Measurements from ENCODE around the gene TMCO6. TPM values are rescaled to one million over a fixed set of nuclear protein-coding genes. Genes with fewer than 3 reads are reported as not detected.
A peak's percentile ranks its signal among the peaks of the same experiment; 100 is the strongest.
"Not testable (repeated sequence)": the region's sequence is repeated elsewhere in the genome, so short reads cannot be mapped to it uniquely, and the experiment has no call there.

TMCO6 gene
- total RNA-seq (2014; rRNA removed; shearing (Covaris generic)) = 10.0 and 11.3 TPM in 2 replicates
- polyA plus RNA-seq (2015; cell fraction: cytosol; rRNA removed) = 33.8 and 125 TPM in 2 replicates
- 222 and 283 TPM in 2 replicates for polyA plus RNA-seq (2015; cell fraction: nucleus; rRNA removed)

GRCh38 chr5:140639148-140639981 lies at the start of gene TMCO6:
Gene TMCO6, plus strand, starts transcription at chr5:140639451. Its CDS starts 77 bp downstream, at chr5:140639528.
- DNase-seq (ENCODE audit: low read depth, low spot score) = peak; percentile 95
- in situ Hi-C loops (cut with HindIII; ENCODE audit: low pct_unique_long_range_greater_than_20kb, low sequenced_read_pairs) = no loop called here

GRCh38 chr5:140590861-140591260 lies 48.4 kb upstream of the TMCO6 start:
- in situ Hi-C loops (cut with HindIII; ENCODE audit: low pct_unique_long_range_greater_than_20kb, low sequenced_read_pairs) = no loop called here
- no peak for DNase-seq (ENCODE audit: low read depth, low spot score)

- in situ Hi-C loops (cut with HindIII; ENCODE audit: low pct_unique_long_range_greater_than_20kb, low sequenced_read_pairs) = no loop called here
- no peak for DNase-seq (ENCODE audit: low read depth, low spot score)
Observed at GRCh38 chr5:140591747-140592372, 47.4 kb upstream of the TMCO6 start.

- DNase-seq (ENCODE audit: low read depth, low spot score); in situ Hi-C loops (cut with HindIII; ENCODE audit: low pct_unique_long_range_greater_than_20kb, low sequenced_read_pairs): not testable (repeated sequence)
Observed at GRCh38 chr5:140593070-140593469, 46.2 kb upstream of the TMCO6 start.

GRCh38 chr5:140594169-140594568 lies 45.1 kb upstream of the TMCO6 start:
- DNase-seq (ENCODE audit: low read depth, low spot score) = no peak
- in situ Hi-C loops (cut with HindIII; ENCODE audit: low pct_unique_long_range_greater_than_20kb, low sequenced_read_pairs) = no loop called here

- in situ Hi-C loops (cut with HindIII; ENCODE audit: low pct_unique_long_range_greater_than_20kb, low sequenced_read_pairs) = no loop called here
- DNase-seq (ENCODE audit: low read depth, low spot score) = peak; percentile 36
Observed at GRCh38 chr5:140595538-140596300, 43.5 kb upstream of the TMCO6 start.

GRCh38 chr5:140596321-140596741 lies 42.9 kb upstream of the TMCO6 start:
- in situ Hi-C loops (cut with HindIII; ENCODE audit: low pct_unique_long_range_greater_than_20kb, low sequenced_read_pairs) = no loop called here
- DNase-seq (ENCODE audit: low read depth, low spot score) = no peak

- no peak for DNase-seq (ENCODE audit: low read depth, low spot score)
- in situ Hi-C loops (cut with HindIII; ENCODE audit: low pct_unique_long_range_greater_than_20kb, low sequenced_read_pairs) = no loop called here
Observed at GRCh38 chr5:140598836-140599235, 40.4 kb upstream of the TMCO6 start.

GRCh38 chr5:140600096-140600495 lies 39.2 kb upstream of the TMCO6 start:
- no peak for DNase-seq (ENCODE audit: low read depth, low spot score)
- in situ Hi-C loops (cut with HindIII; ENCODE audit: low pct_unique_long_range_greater_than_20kb, low sequenced_read_pairs) = no loop called here

GRCh38 chr5:140602147-140602546 lies 37.1 kb upstream of the TMCO6 start:
- in situ Hi-C loops (cut with HindIII; ENCODE audit: low pct_unique_long_range_greater_than_20kb, low sequenced_read_pairs) = no loop called here
- DNase-seq (ENCODE audit: low read depth, low spot score) = no peak

GRCh38 chr5:140603446-140603698 lies 35.9 kb upstream of the TMCO6 start:
- DNase-seq (ENCODE audit: low read depth, low spot score); in situ Hi-C loops (cut with HindIII; ENCODE audit: low pct_unique_long_range_greater_than_20kb, low sequenced_read_pairs): not testable (repeated sequence)

GRCh38 chr5:140603734-140604133 lies 35.5 kb upstream of the TMCO6 start:
- in situ Hi-C loops (cut with HindIII; ENCODE audit: low pct_unique_long_range_greater_than_20kb, low sequenced_read_pairs) = no loop called here
- DNase-seq (ENCODE audit: low read depth, low spot score) = no peak

- no peak for DNase-seq (ENCODE audit: low read depth, low spot score)
- in situ Hi-C loops (cut with HindIII; ENCODE audit: low pct_unique_long_range_greater_than_20kb, low sequenced_read_pairs) = no loop called here
Observed at GRCh38 chr5:140605879-140606278, 33.4 kb upstream of the TMCO6 start.

- DNase-seq (ENCODE audit: low read depth, low spot score) = no peak
- in situ Hi-C loops (cut with HindIII; ENCODE audit: low pct_unique_long_range_greater_than_20kb, low sequenced_read_pairs) = no loop called here
Observed at GRCh38 chr5:140607031-140607430, 32.2 kb upstream of the TMCO6 start.

- DNase-seq (ENCODE audit: low read depth, low spot score) = no peak
- in situ Hi-C loops (cut with HindIII; ENCODE audit: low pct_unique_long_range_greater_than_20kb, low sequenced_read_pairs) = no loop called here
Observed at GRCh38 chr5:140608722-140609121, 30.5 kb upstream of the TMCO6 start.

- in situ Hi-C loops (cut with HindIII; ENCODE audit: low pct_unique_long_range_greater_than_20kb, low sequenced_read_pairs) = no loop called here
- DNase-seq (ENCODE audit: low read depth, low spot score) = peak; percentile 7
Observed at GRCh38 chr5:140609126-140609525, 30.1 kb upstream of the TMCO6 start.

- in situ Hi-C loops (cut with HindIII; ENCODE audit: low pct_unique_long_range_greater_than_20kb, low sequenced_read_pairs) = no loop called here
- DNase-seq (ENCODE audit: low read depth, low spot score) = no peak
Observed at GRCh38 chr5:140611020-140611521, 28.2 kb upstream of the TMCO6 start.

- no peak for DNase-seq (ENCODE audit: low read depth, low spot score)
- in situ Hi-C loops (cut with HindIII; ENCODE audit: low pct_unique_long_range_greater_than_20kb, low sequenced_read_pairs) = no loop called here
Observed at GRCh38 chr5:140622301-140622700, 16.9 kb upstream of the TMCO6 start.
